OCI-LY3 (cell line): Measurements from ENCODE around the gene ICAM5.

Experiments used
- H2AFZ ChIP-seq: fragments of 200-600, 300-600 bp; shearing (Covaris generic); 2 replicates; pipeline ENCODE4 v1.6.0; 2014; ENCODE audit warnings: antibody characterized with exemption, low read depth, low read length
- H3K27ac ChIP-seq: fragments of 200-600, 300-600 bp; sonication (generic); 2 replicates; pipeline ENCODE4 v1.5.1; 2014; ENCODE audit warnings: mild to moderate bottlenecking, low read length, moderate library complexity, mixed read lengths
- H3K27me3 ChIP-seq: fragments of 200-600, 300-600 bp; sonication (generic); 2 replicates; pipeline ENCODE4 v1.6.1; 2014; ENCODE audit warnings: low read depth, low read length, mixed read lengths
- H3K36me3 ChIP-seq: fragments of 200-600, 300-600 bp; sonication (generic); replicated peaks from 2 replicates; pipeline ENCODE3; 2014; ENCODE audit warnings: low read depth, low read length, mixed read lengths
- H3K4me1 ChIP-seq: fragments of 300-600, 200-600 bp; sonication (generic); 2 replicates; pipeline ENCODE4 v1.6.1; 2014; ENCODE audit warnings: low read length, mixed read lengths
- H3K4me2 ChIP-seq: fragments of 200-600, 300-600 bp; sonication (generic); 2 replicates; pipeline ENCODE4 v1.6.1; 2014; ENCODE audit warnings: low read length, mixed read lengths
- H3K4me3 ChIP-seq: fragments of 300-600, 200-600 bp; sonication (generic); 2 replicates; pipeline ENCODE4 v1.5.1; 2014; ENCODE audit warnings: antibody characterized with exemption, mild to moderate bottlenecking, low read length, moderate library complexity
- H3K79me2 ChIP-seq: fragments of 300-600, 200-600 bp; shearing (Covaris generic); 2 replicates; pipeline ENCODE4 v1.6.1; 2014; ENCODE audit warnings: mild to moderate bottlenecking, low read length, mixed read lengths
- H3K9ac ChIP-seq: fragments of 300-600, 200-600 bp; shearing (Covaris generic); 2 replicates; pipeline ENCODE4 v1.6.0; 2014; ENCODE audit warnings: mild to moderate bottlenecking, low read length, moderate library complexity
- H3K9me3 ChIP-seq: fragments of 200-600, 300-600 bp; shearing (Covaris generic); 2 replicates; pipeline ENCODE4 v1.6.1; 2014; ENCODE audit warnings: low read length, mixed read lengths; ENCODE audit not compliant: insufficient read depth
- H4K20me1 ChIP-seq: fragments of 200-600, 300-600 bp; sonication (generic); 2 replicates; pipeline ENCODE4 v1.6.1; 2016; ENCODE audit warnings: low read length, mixed read lengths; ENCODE audit not compliant: insufficient read depth
- EZH2phosphoT487 ChIP-seq: fragments of 200-600 bp; shearing (Covaris generic); IDR thresholded peaks from 2 replicates; pipeline ENCODE4 v1.6.1; 2018; ENCODE audit warnings: antibody characterized with exemption, mixed run types, low read depth
- TF ChIP-seq, protein P1 (sequence below): fragments of 200-600, 300-600 bp; sonication (generic); IDR thresholded peaks from 2 replicates; pipeline ENCODE4 v1.5.1; 2014; ENCODE audit warnings: antibody characterized with exemption, low read length, low read depth

Gene ICAM5

DNA sequence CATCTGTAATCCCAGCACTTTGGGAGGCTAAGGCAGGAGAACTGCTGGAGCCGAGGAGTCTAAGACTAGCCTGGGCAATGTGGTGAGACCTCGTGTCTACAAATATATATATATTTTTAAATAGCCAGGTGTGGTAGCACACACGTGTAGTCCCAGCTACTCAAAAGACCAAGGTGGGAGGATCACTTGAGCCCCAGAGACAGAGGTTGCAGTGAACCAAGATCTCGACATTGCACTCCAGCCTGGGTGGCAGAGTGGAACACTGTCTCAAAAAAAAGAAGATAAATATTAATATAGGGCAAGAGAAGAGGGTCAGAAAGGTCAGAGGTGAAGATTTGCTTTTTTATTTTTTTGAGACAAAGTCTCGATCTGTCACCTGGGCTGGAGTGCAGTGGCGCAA lies 43.2 kb upstream of the ICAM5 start:
- Histone ChIP-seq H2AFZ (no peak overlapping the region), H3K27ac (no peak overlapping the region), H3K36me3 (no peaks in the 10 kb centered on the region), H3K4me2 (no peak overlapping the region), H3K4me1 (peaks cover 42% of the 10 kb centered on the region), H4K20me1 (no peaks in the 10 kb centered on the region), H3K4me3 (no peak overlapping the region), H3K27me3 (no peaks in the 10 kb centered on the region), H3K9ac (no peak overlapping the region), H3K79me2 (no peaks in the 10 kb centered on the region), H3K9me3 (no peaks in the 10 kb centered on the region)
- no peak for TF ChIP-seq EZH2phosphoT487
- TF ChIP-seq, protein P1, sequence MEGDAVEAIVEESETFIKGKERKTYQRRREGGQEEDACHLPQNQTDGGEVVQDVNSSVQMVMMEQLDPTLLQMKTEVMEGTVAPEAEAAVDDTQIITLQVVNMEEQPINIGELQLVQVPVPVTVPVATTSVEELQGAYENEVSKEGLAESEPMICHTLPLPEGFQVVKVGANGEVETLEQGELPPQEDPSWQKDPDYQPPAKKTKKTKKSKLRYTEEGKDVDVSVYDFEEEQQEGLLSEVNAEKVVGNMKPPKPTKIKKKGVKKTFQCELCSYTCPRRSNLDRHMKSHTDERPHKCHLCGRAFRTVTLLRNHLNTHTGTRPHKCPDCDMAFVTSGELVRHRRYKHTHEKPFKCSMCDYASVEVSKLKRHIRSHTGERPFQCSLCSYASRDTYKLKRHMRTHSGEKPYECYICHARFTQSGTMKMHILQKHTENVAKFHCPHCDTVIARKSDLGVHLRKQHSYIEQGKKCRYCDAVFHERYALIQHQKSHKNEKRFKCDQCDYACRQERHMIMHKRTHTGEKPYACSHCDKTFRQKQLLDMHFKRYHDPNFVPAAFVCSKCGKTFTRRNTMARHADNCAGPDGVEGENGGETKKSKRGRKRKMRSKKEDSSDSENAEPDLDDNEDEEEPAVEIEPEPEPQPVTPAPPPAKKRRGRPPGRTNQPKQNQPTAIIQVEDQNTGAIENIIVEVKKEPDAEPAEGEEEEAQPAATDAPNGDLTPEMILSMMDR = no peak

DNA sequence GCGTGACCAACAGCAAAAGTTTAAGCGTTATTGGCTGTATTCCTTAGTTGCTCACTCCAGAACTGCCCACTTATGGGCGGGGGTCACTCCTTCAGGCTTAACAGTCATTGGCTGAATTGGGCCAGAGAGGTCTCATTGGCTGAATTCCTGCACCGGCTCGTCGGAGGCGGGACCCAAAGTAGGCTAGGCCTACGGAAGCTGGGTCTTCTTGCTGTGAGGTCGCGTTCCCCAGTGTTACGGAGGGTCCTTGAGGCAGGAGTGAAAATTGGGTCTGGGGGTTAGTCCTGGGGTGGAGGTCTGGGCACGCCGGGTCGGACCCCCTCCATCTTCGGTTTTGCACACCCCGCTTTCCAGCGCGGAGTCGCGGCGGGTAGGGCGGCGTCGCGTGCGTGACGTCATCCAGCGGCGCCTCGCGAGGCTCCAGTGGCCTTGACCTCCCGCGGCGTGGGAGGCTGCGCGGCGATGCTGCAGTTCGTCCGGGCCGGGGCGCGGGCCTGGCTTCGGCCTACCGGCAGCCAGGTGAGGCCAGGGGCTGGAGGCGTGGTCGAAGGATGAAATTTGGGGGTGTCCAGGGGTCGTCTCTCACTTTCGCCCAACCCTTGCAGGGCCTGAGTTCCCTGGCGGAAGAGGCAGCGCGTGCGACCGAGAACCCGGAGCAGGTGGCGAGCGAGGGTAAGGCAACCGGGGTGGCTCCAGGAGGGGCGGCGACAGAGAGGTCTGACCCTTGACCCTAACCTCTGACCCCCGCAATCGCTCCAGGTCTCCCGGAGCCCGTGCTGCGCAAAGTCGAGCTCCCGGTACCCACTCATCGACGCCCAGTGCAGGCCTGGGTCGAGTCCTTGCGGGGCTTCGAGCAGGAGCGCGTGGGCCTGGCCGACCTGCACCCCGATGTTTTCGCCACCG lies 37.7 kb upstream of the ICAM5 start, which contains the start of gene MRPL4:
MRPL4 (plus strand) TSS at position 423 of the 903 bp plus-strand sequence; CDS start at position 463, 40 bp downstream.
- peaks cover 18% of the 10 kb centered on the region for H3K4me1 ChIP-seq
- H3K4me2 ChIP-seq = peak within 1 kb of the TSS; percentile 96
- peak within 1 kb of the TSS; percentile 34 for H3K27ac ChIP-seq
- no peaks in the 10 kb centered on the region for H3K9me3 ChIP-seq
- peaks cover 25% of the 10 kb centered on the region for H3K36me3 ChIP-seq
- peak within 1 kb of the TSS; percentile 81 for H3K4me3 ChIP-seq
- H4K20me1 ChIP-seq = no peaks in the 10 kb centered on the region
- H3K9ac ChIP-seq = peak within 1 kb of the TSS; percentile 74
- TF ChIP-seq, protein P1 = no peak
- TF ChIP-seq EZH2phosphoT487 = no peak
- no peaks in the 10 kb centered on the region for H3K27me3 ChIP-seq
- peaks cover 27% of the 10 kb centered on the region for H3K79me2 ChIP-seq
- H2AFZ ChIP-seq = peak within 1 kb of the TSS; percentile 81; the same call in 1 of the 2 replicates

DNA sequence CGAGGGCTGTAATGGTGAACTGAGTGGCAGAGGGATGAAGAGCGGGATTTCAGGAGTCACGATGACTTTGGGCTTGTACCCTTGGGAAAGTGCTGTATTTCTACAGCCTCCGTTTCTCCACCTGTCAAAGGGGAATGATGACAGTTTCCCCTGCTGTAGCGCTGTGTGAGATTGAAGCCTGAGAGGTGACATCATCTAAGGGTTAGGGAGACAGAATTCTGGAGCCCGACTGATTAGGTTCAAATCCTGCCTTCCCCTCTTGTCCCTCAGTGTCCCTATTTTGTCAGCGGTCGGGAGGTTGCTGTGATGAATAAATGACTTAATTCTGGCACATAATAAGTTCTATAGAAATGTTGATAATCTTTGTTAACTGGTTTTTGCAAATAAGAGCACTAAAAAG lies 37.0 kb upstream of the ICAM5 start:
- peaks cover 18% of the 10 kb centered on the region for H3K4me1 ChIP-seq
- peak overlapping the region; percentile 96 for H3K4me2 ChIP-seq
- peak overlapping the region; percentile 74 for H3K9ac ChIP-seq
- no peaks in the 10 kb centered on the region for H4K20me1 ChIP-seq
- peaks cover 32% of the 10 kb centered on the region for H3K36me3 ChIP-seq
- H3K27ac ChIP-seq = peak overlapping the region; percentile 34
- TF ChIP-seq, protein P1 = no peak
- no peak for TF ChIP-seq EZH2phosphoT487
- no peak overlapping the region for H2AFZ ChIP-seq
- H3K9me3 ChIP-seq = no peaks in the 10 kb centered on the region
- H3K79me2 ChIP-seq = peaks cover 27% of the 10 kb centered on the region
- peak overlapping the region; percentile 81 for H3K4me3 ChIP-seq
- no peaks in the 10 kb centered on the region for H3K27me3 ChIP-seq

DNA sequence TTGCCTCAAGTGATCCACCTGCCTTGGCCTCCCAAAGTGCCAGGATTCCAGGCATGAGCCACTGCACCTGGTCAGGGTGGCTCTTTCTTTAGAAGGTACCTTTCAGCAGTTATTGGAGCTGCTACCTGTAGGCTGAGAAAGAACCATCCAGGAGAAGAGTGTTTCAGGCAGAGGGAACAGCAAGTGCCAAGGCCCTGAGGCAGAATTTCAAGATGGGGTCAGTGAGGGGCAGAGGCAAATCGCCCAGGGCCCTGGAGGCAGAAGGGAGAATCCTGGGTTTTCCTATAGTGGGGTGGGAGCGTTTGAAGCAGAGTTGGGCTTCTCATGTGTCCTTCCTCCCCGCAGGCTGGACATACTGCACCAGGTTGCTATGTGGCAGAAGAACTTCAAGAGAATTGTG lies 35.5 kb upstream of the ICAM5 start:
- Histone ChIP-seq H3K4me2 (no peak overlapping the region), H3K27ac (no peak overlapping the region), H2AFZ (no peak overlapping the region), H3K9me3 (no peaks in the 10 kb centered on the region), H3K9ac (no peak overlapping the region), H3K27me3 (no peaks in the 10 kb centered on the region), H3K36me3 (peaks cover 44% of the 10 kb centered on the region), H3K79me2 (peaks cover 27% of the 10 kb centered on the region), H4K20me1 (no peaks in the 10 kb centered on the region), H3K4me3 (no peak overlapping the region), H3K4me1 (peaks cover 12% of the 10 kb centered on the region)
- TF ChIP-seq, protein P1 = no peak
- no peak for TF ChIP-seq EZH2phosphoT487
